Mucosa of descending colon (tissue), 3 donors: ENCODE measurements around the gene GALNTL6. TPM values are rescaled to one million over a fixed set of nuclear protein-coding genes. Genes with fewer than 3 reads are reported as not detected.

Experiments used
- ATAC-seq: fragments of 200-7000 bp; cut with Tn5 transposase; one replicate; pipeline ENCODE4 v1.9.1; 2020; ENCODE audit warnings: mild to moderate bottlenecking, moderate library complexity
- DNase-seq, 3 donors: peaks; one replicate each; pipeline ENCODE4 v3.0.0-alpha.2; 2020
- H3K36me3 ChIP-seq: fragments of 200-600 bp; one replicate; pipeline ENCODE4 v1.8.0; 2021; ENCODE audit warnings: low read depth, mild to moderate bottlenecking
- H3K4me1 ChIP-seq: fragments of 200-600 bp; one replicate; pipeline ENCODE4 v1.8.0; 2021; ENCODE audit warnings: low read depth, mild to moderate bottlenecking
- H3K4me3 ChIP-seq: fragments of 200-600 bp; one replicate; pipeline ENCODE4 v1.8.0; 2021; ENCODE audit warnings: mild to moderate bottlenecking
- H3K9me3 ChIP-seq: fragments of 200-600 bp; one replicate; pipeline ENCODE4 v1.8.0; 2021; ENCODE audit warnings: mild to moderate bottlenecking
- CTCF ChIP-seq: fragments of 200-600 bp; IDR thresholded peaks from one replicate; pipeline ENCODE4 v1.8.0; 2022; ENCODE audit warnings: antibody characterized with exemption, mild to moderate bottlenecking
- intact Hi-C, 2 donors: fragments of 100-400 bp; cut with DNase I in 1 of 2; cut with micrococcal nuclease in 1 of 2; formaldehyde crosslinking; loops; one replicate each; pipeline versions ENCODE4 v1.11.0 to v1.11.1; 2022; cut with DNase I, micrococcal nuclease
- total RNA-seq, 3 donors: library from RNA; stranded (reverse); fragmentation: NEBNext Ultra II Directional in 2 of 3; extraction: Animal tissue kit (Norgen Biotek cat#: 25700) in 2 of 3; gene quantifications; one replicate each; pipeline versions ENCODE4 v1.2.1 to v1.2.4, GENCODE V29; 2021 to 2023
- donor health status: DM: no; HTN: no; CAD: no; lungs with moderate emphysema.
- donor health status: DM: no; HTN: no; CAD: no.
- donor health status: DM: no; HTN: yes; CAD: no.

Gene GALNTL6
- total RNA-seq, 3 donors from 2014 or later, result 0.12 to 0.27 (median 0.19) TPM

DNA sequence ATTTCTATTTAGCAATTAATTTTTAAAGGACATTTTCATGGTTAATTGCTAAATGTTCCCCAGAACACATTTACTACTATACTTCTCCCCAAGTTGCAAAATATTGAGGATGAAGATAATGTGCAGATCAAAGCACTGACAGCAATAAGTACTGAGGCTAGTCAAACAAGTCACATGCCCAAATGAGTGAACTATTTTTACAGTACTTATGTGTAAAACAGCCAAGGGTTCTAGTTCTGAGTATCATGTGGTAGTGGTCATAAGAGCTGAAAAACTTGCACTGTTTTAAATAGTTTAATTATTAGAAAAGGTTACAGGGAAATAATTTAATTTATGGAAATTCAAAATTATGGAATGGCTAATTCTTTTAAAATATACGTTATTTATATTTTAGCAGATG is 3.8 kb downstream of the GALNTL6 start:
- Histone ChIP-seq H3K4me1 (no peaks in the 10 kb centered on the region), H3K36me3 (no peaks in the 10 kb centered on the region), H3K4me3 (no peak overlapping the region), H3K9me3 (no peaks in the 10 kb centered on the region)
- intact Hi-C loops, result no loop called here
- DNase-seq (no peak), ATAC-seq (no peak)
- TF ChIP-seq CTCF, result no peak

DNA sequence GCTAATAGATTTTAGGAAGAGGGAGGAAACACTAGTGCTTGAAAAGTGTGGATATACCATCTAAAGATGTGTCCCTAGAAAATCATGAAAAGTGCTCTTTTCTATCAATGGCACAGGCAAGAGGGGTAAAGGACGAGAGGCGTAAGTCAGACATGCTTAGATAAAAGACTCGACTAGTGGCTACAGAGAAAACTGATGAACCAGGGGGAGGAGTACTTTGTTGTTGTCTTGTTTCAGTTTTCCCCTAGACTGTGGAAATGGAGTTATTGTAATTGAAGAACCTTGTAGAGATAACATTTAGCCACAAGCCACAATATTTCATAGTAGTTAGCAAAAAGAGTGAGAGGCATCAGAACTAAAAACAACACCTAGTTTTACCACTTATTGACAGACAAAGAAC is 21.4 kb downstream of the GALNTL6 start:
- intact Hi-C loops, result no loop called here
- Histone ChIP-seq H3K4me1 (no peaks in the 10 kb centered on the region), H3K9me3 (no peaks in the 10 kb centered on the region), H3K36me3 (no peaks in the 10 kb centered on the region), H3K4me3 (no peak overlapping the region)
- DNase-seq (no peak), ATAC-seq (no peak)
- TF ChIP-seq CTCF, result no peak

GRCh38 chr4:171843456-171843855 is 30.3 kb downstream of the GALNTL6 start:
- H3K9me3 ChIP-seq, result no peaks in the 10 kb centered on the region
- TF ChIP-seq CTCF, result no peak

DNA sequence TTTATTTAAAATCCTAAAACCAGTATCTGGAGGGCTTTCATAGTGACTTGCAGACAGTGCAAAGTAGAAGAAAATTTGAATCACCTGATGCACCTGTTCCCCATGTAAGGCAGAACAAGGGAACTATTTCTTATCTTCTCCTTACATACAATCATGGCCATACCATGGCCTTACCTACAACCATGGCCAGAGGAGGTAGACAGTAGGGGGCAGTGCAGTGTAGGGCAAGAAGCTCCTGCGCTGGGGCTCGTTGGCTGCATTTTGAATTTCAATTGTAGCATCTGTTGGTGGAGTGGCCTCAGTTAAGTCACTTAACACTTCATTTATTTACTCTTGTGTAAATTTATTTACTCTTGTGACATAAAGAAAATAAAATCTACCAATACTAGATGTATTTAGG is 33.0 kb downstream of the GALNTL6 start:
- Histone ChIP-seq H3K9me3 (no peaks in the 10 kb centered on the region), H3K36me3 (no peaks in the 10 kb centered on the region), H3K4me3 (no peak overlapping the region), H3K4me1 (no peaks in the 10 kb centered on the region)
- intact Hi-C loops, result no loop called here
- DNase-seq (peak in 2 of 3 donors; percentile 47 to 82), ATAC-seq (peak; percentile 66)
- peak; percentile 38 for TF ChIP-seq CTCF

More at GRCh38 chr4:171843456-171843855, 30.3 kb downstream of the GALNTL6 start:
- ATAC-seq (no peak), DNase-seq (no peak)
- intact Hi-C loops, result no loop called here
- Histone ChIP-seq H3K4me1 (no peaks in the 10 kb centered on the region), H3K4me3 (no peak overlapping the region), H3K36me3 (no peaks in the 10 kb centered on the region)

- H3K9me3 ChIP-seq, result no peaks in the 10 kb centered on the region
- H3K36me3 ChIP-seq, result no peaks in the 10 kb centered on the region
- intact Hi-C loops, result no loop called here
- DNase-seq (no peak), ATAC-seq (no peak)
- TF ChIP-seq CTCF, result no peak
- no peak overlapping the region for H3K4me3 ChIP-seq
- H3K4me1 ChIP-seq, result no peaks in the 10 kb centered on the region
These were observed 33.7 kb downstream of the GALNTL6 start for GRCh38 chr4:171846893-171847292.

DNA sequence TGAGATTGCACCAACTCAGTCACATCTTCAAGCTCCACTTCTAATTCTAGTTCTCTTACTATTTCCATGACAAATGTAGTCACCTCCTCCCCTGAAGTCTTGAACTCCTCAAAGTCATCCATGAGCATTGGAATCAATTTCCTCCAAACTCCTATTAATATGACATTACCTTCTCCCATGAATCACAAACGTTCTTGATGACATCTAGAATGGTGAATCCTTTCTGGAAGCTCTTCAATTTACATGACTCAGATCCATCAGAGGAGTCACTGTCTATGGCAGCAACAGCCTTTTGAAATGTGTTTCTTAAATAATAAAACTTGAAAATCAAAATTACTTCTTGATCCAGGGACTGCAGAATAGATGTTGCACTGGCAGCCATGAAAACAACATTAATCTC is 34.5 kb downstream of the GALNTL6 start:
- ATAC-seq (no peak), DNase-seq (no peak)
- intact Hi-C loops, result no loop called here
- no peaks in the 10 kb centered on the region for H3K36me3 ChIP-seq
- H3K9me3 ChIP-seq, result no peaks in the 10 kb centered on the region
- no peak overlapping the region for H3K4me3 ChIP-seq
- H3K4me1 ChIP-seq, result no peaks in the 10 kb centered on the region
- no peak for TF ChIP-seq CTCF
